SKM-1 (cell line): Measurements from ENCODE around the gene TLR7.

Experiments used
- DNase-seq: peaks from one replicate; lab custom pipeline; 2025; ENCODE audit not compliant: unreplicated experiment; lab: John Stamatoyannopoulos, UW

Gene TLR7

DNA sequence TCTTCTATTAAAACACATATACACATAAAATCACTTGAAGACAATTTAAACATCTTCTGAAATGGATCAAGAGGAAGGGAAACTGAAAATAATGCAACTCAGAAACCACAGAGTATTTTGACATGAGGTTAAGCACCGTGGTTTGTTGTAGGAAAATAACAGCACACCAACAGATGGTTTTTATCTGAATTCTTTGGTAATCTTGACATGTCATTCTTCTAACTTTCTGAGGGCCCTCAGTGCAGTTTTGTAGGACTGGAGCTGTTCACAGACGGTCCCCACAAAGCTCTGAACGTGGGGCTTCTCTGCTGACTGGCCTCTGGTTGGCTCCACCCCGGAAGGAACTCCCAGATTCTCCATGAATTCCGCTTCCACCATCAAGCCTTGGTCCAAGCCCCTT is 23.6 kb downstream of the TLR7 start:
- no peak for DNase-seq

DNA sequence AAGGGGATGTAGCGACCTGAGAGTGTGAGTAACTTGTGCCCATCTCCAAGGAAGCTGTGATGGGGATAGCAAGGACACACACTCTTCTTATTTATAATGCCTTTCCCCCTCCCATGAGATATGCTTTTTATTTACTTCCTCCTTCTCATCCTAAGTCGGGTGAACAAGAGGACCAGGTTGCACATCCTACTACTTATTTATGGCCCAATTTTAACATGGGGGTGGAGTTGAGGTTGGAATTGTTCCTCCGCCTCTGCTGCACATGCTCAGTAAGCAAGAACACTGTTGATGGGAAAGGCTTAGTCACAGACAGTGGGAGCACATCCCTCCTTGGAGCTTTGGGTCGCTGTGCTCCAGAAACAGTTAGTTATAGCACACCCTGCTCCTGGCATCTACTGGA is 24.3 kb downstream of the TLR7 start:
- no peak for DNase-seq

DNA sequence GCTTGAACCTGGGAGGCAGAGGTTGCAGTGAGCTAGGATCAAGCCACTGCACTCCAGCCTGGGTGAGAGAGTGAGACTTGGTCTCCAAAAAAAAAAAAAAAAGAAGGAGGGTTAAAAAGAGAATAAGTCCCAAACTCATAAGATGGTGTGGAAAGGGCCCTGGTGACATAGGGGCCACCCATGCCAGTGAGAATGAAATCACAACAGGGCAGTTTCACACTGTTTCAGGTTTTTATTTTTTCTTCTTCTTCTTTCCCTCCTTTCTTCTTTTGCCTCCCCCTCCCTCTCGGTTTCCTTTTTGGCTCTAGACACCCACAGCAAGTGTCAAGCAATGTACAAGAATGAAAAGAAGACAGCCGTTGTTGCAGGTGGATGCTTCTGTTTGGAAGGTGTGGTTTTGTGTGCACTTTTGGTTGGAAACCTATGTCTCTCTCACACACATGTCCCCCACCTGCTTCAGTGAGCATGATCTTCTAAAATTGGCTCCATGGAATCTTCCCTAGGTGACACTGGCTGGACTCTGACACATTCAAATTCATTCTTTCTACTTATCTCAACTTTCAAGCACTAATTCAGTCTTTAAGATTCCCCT is 25.1 kb downstream of the TLR7 start:
- DNase-seq, result no peak

DNA sequence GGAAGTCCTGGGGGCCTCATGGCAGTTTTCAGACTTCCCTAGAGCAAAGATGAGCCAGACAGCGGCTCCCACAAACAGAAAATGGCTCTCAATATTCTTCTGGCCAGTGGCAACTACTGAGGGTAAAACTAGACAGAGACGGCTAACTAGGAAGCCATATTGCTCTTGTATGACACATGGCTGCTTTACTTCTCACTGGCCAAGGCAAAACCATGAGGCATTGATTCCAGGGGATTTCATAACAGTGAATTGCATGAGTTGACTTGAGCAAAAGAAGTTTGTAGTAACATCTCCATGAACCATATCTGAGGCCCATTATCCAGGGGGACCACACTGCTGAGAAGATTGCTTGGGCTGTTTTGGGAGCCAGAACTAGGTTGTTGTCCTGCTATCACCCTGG is 25.8 kb downstream of the TLR7 start:
- DNase-seq, result no peak

DNA sequence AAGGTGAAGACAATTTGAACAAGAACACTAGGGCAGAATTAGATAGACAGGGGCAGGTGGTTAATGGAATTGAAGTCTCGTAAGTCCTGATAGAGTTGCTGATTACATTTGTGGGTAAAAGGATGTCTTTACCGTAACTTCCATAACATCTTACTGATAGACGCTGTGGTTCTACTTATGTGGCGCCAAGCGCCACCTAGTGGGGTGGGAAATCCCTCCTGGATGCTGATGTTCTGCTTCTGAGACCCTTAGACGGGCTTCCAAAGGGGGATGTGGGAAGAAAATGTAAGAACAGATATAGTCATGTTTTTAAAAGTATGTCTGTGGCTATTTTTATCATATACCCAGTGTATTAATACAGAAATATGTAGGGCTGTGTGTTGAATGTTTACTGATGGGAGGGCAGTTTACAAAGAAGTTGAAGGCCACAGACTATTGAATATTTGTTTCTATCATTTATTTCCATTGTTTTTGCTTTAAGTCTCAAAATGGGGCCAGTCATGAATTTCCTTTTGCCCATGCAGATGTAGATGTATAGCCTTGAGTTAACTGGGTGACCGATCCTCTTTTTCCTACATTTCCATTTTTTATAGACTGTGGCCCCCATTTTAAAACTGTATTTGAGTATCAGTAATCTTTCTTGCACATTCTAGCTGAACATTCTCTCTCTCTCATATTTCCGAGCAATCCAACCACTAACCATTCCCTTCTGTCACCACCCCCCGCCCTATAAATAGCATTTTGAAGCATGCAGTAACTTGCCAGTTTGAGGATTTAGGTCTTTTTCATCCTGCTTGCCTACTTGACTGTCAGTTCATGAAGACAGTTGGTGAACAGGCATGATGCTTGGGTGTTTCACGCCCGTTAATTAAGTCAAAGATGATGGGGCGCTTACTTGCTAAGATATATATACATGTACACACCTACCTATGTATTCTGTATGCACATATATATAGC is 27.5 kb downstream of the TLR7 start:
- DNase-seq, result no peak

DNA sequence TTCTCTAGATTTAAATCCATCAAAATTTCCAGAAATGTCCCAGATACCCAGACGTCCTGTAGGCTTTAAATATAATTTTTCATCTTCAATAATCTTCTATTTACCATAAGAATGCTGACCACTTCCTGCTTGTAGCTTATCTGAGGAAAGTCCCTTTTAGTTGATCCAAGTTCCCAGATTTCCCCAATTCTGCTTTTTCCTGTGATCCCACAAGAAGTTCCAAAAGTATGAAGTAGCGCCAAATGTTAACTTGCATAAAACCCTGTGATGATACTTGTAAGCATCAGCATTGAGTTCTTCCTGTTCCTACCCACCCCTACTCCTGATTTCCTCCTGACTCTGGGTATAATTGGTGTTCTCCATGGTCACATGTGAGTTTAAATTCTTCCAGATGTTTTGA is 29.0 kb downstream of the TLR7 start:
- no peak for DNase-seq

DNA sequence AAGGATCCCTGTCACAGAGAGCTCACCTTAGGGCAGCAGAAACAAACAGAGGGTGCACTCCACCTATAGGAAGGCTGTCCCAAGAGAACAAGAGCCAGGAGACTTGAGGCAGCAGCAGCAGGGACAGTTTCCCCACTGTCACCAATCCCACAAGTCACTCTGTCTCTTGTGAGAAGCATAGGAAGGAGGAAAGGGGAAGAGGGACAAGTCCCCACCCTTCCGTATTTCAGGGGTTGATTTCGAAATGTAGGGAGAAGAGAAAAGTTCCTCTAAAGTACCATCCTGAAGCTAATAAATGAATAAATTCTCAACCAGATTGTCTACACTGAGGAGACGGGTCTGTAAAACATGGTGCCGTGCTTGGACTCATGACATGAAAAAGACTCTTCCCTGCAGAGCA is 30.1 kb downstream of the TLR7 start:
- DNase-seq, result no peak

DNA sequence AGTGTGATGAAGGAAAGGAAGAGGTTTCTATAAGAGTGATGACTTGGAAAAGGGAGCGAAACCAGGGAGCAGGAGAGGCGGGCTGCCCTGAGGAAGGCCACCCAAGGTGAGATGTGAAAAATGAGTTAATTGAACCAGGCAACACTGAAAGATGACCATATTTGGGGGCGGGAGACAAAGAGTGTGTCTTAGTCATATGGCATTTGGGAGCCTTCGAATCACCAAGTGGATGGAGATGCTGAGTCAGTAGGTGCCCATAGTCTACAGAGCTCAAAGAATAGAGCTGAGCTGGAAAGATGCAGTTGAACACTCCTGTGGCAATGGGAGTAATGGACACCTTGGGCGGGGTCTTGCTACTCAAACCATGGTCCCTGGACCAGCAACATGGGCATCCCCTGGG is 31.2 kb downstream of the TLR7 start:
- DNase-seq, result no peak

DNA sequence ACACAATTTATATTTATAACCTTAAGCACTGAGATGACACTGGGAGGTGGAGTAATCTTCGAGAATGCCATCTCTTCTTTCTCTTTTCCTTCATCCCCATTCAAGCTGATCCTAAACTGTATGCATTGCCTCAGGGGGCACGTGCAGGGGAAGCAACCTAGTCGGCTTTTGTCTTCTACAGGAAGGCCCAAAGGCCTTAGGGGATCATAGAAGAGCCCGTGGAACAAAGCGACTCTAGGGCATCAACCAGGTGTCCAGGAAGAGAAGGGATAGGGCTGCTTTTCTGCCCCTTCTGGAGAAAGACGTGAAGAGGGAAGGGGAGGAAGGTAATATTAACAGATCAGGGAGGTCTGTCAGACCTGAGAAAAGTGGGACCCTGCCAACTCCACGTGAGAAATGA is 32.6 kb downstream of the TLR7 start:
- DNase-seq, result no peak

DNA sequence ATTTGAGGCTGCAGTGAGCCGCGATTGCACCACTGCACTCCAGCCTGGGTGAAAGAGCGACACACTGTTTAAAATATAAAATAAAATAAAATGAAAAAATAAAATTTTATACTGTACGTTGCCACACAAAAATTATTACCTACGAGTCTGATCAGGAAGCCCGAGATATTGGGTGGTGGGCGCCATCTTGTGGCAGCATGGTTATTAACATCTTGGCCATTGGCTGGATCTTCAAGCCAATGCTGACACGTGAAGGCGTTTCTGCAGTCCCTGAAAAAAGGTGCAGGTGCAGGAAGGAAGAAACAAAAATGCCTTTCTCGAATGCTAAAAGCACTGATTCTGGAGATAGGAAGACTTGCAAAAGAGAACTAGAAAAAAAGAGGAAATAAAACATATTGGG is 34.6 kb downstream of the TLR7 start:
- no peak for DNase-seq

DNA sequence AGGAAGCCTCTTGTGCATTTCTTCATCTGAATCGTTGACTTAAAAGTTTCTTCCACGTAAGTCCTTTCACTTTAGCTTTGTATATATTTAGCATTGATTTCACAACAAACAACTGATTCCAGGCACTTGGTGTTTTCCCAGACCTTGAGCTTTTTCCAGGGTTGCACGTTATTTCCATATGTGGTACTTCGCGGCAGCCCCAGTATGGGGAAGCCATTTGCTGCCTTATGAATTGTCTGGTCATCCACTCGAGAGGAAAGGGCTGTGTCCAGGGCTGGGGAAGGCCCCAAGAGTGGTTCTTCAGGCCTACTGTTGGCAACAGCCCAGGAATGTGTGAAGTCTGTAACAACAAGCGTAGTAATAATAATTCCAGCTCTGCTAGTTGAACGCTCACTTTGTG is 36.8 kb downstream of the TLR7 start:
- no peak for DNase-seq

DNA sequence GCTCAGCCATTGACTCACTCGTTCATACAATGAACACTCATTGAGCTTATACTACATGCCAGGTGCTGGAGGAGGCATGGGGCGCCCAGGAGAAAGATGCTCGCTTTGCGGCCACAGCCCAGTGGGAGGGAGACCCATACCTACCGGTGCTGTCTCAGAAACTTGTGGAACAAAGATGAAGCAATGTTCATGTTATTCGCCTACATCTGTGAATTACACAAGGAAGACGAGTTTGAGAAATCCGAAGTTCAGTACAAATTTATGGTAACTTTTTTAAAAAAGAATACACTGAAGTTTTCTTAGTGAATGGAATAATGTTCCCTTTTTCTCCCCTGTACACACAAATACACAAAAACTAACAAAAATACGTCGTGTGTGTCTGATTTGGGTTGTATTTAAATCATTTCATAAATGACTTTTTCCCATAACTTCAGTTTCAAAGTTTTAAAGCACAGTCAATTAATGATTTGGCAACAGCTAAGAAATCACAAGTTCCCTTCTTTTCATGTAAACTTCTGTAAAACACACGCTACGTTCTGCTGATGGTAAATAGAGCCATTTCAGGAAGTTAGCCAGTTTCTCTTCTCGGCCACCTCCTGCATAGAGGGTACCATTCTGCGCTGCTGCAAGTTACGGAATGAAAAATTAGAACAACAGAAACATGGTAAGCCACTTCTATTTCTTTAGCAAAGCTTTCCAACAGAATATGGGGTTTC is 39.3 kb downstream of the TLR7 start, which contains the start of gene TLR8:
TLR8 (plus strand) TSS at position 575 of the 716 bp plus-strand sequence; CDS start at position 662, 87 bp downstream.
- DNase-seq, result peak; percentile 41

DNA sequence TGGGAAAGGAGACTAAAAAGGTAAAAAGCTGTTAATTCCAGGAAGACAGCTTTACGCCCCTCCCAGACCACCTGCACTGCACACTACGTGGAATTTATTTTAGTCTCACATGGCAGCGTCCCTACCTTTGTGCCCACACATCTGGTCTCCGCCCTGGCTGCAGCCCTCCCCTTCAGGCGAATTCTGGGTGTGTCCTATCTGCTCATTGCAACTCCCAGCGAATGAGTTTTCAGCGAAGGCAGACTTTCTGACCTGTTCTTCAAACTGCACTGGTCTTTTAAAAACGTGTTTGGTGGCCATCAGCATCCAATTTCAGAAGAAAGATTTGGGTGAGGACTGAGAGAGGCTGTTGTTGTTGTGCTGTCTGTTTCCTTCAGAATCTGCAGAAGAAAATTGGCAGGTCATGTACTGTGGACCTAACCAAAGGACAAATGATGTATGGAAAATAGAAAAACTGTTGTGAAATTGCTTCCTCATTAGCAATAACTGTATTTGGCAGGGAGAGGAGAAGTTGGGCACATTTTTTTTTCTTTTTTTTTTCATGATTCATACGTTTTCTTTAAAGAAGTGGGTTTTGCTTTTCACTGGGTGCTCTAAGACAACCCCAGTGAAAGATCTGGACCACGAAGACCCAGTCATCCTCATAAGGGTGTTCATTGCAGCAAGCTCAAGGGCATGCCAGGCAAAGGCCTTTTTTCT is 43.7 kb downstream of the TLR7 start:
- DNase-seq, result no peak

DNA sequence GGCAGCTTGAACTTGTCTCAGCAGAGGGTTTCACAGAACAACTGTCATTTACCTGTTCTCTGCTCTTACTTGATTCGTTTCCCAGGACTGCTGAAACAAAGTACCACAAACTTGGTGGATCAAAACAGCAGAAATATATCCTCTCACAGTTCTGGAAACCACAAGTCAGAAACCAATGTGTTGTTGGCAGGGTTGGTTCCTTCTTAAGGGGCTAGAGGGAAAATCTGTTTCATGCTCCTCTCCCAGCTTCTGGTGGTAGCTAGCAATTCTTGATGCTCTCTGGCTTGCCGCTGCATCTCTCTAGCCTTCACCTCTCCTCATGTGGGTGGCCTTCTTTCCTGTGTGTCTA is 44.2 kb downstream of the TLR7 start:
- DNase-seq, result no peak

DNA sequence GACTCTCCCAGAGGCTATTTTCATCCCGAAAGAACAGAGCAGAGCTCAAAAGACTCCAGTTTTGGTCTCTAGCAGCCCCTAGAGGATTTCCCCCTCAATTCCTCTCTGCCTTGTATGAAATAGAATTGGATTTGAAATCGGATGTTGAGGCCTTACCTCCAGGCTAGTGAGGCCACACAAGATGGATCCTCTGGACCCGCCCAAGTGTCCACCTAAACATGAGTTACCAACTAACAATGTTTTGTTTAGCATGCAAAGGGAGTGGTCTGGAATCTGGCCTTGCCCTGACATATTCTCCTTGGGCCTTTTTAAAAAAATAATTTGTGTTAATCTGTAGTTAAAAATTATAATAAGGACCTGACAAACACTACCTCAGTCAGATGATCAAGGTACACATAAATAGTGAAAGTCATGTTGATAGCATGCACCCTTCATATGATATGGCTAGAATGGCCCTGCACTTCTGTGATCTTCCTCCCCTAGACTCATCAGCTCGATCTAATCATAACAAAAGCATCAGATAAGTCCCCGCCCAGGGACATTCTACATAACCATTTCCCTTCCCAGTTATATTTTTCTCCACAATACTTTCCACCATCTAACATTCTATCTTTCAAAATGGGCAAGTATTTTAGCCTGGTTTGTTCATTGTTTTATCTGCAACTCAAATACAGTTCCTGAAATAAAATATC is 46.1 kb downstream of the TLR7 start:
- DNase-seq, result no peak

DNA sequence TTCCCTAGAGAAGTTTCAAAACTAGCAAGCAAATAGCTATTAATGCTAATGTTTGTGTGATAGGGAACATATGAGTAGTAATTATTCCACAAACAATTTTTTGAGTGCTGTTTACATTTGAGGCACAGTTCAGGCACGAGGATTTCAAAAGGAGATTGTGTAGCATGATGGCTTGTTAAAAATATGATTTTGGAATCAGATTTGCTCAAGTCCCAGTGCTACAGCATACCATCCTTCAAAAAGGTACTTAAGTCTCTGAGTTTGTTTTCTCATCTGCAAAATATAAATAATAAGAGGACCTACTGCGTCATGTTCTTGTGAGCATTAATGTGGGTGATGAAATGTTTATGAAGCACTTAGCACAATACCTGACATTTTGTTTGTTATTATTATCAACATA is 50.9 kb downstream of the TLR7 start:
- DNase-seq, result no peak

DNA sequence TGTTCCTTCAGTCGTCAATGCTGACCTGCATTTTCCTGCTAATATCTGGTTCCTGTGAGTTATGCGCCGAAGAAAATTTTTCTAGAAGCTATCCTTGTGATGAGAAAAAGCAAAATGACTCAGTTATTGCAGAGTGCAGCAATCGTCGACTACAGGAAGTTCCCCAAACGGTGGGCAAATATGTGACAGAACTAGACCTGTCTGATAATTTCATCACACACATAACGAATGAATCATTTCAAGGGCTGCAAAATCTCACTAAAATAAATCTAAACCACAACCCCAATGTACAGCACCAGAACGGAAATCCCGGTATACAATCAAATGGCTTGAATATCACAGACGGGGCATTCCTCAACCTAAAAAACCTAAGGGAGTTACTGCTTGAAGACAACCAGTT is 52.2 kb downstream of the TLR7 start:
- no peak for DNase-seq

DNA sequence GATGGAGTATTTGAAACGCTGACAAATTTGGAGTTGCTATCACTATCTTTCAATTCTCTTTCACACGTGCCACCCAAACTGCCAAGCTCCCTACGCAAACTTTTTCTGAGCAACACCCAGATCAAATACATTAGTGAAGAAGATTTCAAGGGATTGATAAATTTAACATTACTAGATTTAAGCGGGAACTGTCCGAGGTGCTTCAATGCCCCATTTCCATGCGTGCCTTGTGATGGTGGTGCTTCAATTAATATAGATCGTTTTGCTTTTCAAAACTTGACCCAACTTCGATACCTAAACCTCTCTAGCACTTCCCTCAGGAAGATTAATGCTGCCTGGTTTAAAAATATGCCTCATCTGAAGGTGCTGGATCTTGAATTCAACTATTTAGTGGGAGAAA is 52.7 kb downstream of the TLR7 start:
- DNase-seq, result no peak

DNA sequence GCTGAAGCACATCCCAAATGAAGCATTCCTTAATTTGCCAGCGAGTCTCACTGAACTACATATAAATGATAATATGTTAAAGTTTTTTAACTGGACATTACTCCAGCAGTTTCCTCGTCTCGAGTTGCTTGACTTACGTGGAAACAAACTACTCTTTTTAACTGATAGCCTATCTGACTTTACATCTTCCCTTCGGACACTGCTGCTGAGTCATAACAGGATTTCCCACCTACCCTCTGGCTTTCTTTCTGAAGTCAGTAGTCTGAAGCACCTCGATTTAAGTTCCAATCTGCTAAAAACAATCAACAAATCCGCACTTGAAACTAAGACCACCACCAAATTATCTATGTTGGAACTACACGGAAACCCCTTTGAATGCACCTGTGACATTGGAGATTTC is 54.1 kb downstream of the TLR7 start:
- no peak for DNase-seq

DNA sequence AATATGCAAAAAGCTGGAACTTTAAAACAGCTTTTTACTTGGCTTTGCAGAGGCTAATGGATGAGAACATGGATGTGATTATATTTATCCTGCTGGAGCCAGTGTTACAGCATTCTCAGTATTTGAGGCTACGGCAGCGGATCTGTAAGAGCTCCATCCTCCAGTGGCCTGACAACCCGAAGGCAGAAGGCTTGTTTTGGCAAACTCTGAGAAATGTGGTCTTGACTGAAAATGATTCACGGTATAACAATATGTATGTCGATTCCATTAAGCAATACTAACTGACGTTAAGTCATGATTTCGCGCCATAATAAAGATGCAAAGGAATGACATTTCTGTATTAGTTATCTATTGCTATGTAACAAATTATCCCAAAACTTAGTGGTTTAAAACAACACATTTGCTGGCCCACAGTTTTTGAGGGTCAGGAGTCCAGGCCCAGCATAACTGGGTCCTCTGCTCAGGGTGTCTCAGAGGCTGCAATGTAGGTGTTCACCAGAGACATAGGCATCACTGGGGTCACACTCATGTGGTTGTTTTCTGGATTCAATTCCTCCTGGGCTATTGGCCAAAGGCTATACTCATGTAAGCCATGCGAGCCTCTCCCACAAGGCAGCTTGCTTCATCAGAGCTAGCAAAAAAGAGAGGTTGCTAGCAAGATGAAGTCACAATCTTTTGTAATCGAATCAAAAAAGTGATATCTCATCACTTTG is 55.2 kb downstream of the TLR7 start:
- DNase-seq, result no peak
